Stimulated activated CD4-positive, alpha-beta T cell treated with anti-CD3 and anti-CD28 coated beads, Interleukin-4, amount 100 ng/mL, for 4 hours (primary cell): Measurements from ENCODE around the gene SARS1.

ENCODE experiments used
- DNase-seq, 2 experiments: peaks; one replicate each; pipeline ENCODE4 v3.0.0-alpha.2; 2020

The SARS1 gene

DNA sequence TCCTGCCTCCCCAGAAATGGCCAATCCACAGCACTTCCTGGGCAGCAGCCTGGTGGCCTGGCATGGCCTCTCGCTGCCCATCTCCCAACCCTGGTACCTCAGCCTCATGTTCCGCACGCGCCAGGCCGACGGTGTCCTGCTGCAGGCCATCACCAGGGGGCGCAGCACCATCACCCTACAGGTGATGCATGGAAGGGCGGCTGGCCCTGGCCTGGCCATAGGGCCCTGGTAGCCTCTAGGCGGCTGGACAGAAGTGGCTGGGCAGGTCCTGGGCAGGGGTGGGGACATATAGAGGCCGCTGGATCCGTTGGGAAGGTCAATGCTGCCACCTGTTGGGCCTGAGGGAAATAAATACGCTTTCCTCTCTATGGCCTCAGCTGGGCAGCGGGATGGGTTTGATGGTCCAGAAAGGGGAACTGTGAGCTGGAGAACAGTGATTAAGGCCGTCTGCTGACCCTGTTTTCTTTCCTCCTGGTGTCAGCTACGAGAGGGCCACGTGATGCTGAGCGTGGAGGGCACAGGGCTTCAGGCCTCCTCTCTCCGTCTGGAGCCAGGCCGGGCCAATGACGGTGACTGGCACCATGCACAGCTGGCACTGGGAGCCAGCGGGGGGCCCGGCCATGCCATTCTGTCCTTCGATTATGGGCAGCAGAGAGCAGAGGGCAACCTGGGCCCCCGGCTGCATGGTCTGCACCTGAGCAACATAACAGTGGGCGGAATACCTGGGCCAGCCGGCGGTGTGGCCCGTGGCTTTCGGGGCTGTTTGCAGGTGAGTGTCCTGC lies 50.1 kb downstream of the SARS1 start:
- peak; percentile 61 to 78 for DNase-seq

DNA sequence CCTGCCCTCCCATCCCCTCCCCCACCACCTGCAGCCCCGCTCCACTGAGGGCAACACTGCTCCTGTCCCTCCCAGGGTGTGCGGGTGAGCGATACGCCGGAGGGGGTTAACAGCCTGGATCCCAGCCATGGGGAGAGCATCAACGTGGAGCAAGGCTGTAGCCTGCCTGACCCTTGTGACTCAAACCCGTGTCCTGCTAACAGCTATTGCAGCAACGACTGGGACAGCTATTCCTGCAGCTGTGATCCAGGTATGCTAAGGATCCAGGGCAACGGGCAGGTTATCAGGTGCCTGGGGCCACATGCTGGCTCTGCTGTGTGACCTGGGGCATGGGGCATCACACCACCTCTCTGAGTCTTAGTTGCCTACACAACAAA lies 50.6 kb downstream of the SARS1 start:
- DNase-seq = no peak

DNA sequence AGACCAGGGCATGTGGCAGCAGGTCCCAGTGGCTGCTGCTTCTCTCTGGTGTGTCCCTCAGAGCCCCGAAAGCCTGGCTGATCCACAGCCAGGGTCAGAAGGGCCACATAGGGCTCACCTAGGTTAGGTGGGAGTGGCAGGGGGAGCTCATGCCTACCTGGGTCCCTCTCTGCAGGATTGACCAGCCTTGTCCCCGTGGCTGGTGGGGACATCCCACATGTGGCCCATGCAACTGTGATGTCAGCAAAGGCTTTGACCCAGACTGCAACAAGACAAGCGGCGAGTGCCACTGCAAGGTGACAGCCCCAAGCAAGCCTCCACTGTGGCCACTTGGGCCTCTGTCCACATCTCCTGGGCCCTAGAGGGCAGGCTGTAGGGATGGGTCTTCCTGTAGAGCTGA lies 51.3 kb downstream of the SARS1 start:
- DNase-seq = no peak

DNA sequence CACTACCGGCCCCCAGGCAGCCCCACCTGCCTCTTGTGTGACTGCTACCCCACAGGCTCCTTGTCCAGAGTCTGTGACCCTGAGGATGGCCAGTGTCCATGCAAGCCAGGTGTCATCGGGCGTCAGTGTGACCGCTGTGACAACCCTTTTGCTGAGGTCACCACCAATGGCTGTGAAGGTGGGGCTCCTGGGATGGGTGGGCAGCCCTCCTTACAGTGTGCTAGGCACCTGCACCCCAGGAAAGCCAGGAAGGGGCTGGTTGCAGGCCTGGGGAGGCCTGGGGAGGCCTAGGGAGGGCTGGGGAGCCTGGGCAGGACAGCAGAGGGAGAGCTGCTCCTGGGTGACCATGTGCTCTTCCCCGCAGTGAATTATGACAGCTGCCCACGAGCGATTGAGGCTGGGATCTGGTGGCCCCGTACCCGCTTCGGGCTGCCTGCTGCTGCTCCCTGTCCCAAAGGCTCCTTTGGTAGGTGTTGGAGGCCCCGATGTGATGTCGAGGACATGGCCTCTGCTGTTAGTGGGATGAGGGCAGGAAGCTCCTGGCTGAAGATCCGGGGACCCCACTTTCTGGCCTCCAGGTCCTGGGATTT lies 52.1 kb downstream of the SARS1 start:
- no peak for DNase-seq

DNA sequence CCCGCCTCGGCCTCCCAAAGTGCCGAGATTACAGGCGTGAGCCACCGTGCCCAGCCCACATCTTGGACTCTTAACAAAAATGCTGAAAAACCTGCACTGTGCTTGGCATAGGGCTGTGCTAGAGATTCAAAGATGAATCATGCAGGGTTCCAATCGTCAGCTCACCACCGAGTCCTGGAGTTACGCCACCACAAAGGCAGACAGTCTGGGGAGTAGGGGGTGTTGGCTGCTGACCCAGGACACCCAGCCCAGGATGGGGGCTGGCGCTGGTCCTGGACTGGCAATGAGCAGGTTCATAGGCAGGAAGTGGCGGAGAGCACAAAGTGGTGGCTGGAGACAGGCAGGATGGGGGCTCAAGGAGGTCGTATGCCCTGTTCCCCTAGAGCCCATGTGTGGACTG lies 53.2 kb downstream of the SARS1 start:
- DNase-seq = no peak

DNA sequence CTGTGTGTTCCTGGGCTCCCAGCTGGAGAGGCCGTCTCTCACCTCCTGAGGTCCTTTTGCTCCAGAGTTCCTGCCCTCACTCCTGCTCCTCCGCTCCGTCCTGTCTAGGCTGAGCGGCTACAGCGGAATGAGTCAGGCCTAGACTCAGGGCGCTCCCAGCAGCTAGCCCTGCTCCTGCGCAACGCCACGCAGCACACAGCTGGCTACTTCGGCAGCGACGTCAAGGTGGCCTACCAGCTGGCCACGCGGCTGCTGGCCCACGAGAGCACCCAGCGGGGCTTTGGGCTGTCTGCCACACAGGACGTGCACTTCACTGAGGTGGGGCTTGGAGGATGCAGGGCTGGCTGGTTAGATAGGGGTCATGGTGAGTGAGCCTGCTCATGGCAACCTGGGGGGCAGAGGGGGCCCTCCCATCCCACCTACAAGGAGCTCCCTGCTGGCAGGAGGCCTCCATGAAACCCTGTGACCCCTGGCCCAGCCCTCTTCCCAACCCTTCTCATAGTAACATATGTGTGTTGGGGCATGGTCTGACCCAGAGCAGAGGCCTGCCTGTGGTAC lies 54.1 kb downstream of the SARS1 start:
- DNase-seq = no peak

DNA sequence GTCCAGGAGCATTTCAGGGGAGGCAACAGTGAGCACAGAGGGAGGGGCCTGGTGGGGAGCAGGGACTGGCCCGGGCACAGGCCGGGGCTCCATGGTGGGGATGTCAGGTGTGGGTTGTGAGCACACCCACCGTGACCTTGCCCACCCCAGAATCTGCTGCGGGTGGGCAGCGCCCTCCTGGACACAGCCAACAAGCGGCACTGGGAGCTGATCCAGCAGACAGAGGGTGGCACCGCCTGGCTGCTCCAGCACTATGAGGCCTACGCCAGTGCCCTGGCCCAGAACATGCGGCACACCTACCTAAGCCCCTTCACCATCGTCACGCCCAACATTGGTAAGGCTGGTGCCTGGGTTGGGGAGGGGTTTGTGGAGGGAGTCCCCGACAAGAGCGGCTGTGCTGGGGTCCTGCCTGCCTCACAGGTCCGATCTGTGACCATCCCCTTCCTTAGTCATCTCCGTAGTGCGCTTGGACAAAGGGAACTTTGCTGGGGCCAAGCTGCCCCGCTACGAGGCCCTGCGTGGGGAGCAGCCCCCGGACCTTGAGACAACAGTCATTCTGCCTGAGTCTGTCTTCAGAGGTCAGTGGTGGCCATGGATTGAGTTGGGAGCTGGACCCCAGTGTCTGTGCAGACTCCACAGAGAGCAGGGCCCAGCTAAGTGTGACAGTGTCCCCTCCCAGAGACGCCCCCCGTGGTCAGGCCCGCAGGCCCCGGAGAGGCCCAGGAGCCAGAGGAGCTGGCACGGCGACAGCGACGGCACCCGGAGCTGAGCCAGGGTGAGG lies 54.9 kb downstream of the SARS1 start:
- no peak for DNase-seq

DNA sequence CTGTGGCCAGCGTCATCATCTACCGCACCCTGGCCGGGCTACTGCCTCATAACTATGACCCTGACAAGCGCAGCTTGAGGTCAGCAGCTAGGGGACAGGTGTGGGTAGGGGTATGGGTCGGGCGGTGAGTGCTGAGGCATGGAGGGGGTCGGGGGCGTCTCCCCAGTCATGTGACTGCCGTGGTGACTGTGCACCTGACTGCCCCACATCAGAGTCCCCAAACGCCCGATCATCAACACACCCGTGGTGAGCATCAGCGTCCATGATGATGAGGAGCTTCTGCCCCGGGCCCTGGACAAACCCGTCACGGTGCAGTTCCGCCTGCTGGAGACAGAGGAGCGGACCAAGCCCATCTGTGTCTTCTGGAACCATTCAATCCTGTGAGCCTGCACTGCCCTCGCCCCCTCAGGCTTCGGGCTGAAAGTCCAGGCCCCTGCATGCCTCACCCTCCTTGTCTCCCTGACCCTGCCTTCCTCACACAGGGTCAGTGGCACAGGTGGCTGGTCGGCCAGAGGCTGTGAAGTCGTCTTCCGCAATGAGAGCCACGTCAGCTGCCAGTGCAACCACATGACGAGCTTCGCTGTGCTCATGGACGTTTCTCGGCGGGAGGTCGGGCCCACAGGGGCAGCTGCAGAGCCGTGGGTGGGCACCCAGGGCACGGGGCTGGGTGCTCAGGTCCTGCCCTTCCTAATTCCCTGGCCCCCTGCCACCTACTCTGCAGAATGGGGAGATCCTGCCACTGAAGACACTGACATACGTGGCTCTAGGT lies 55.7 kb downstream of the SARS1 start:
- no peak for DNase-seq

DNA sequence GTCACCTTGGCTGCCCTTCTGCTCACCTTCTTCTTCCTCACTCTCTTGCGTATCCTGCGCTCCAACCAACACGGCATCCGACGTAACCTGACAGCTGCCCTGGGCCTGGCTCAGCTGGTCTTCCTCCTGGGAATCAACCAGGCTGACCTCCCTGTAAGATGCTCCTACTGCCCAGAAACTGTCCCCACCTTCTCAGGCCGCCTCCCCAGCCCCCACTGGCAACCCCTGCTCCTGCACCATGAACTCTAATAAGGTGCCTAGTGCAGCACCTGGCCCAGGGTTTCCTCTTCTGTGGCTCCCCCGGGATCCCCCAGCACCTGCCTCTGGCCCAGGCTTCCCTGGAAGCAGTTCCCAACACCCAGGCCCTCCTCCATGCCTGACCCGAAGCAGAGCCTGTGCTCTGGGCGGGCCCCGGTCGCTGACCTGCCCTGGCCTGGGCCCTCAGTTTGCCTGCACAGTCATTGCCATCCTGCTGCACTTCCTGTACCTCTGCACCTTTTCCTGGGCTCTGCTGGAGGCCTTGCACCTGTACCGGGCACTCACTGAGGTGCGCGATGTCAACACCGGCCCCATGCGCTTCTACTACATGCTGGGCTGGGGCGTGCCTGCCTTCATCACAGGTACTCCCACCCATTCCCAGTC lies 56.4 kb downstream of the SARS1 start:
- no peak for DNase-seq

DNA sequence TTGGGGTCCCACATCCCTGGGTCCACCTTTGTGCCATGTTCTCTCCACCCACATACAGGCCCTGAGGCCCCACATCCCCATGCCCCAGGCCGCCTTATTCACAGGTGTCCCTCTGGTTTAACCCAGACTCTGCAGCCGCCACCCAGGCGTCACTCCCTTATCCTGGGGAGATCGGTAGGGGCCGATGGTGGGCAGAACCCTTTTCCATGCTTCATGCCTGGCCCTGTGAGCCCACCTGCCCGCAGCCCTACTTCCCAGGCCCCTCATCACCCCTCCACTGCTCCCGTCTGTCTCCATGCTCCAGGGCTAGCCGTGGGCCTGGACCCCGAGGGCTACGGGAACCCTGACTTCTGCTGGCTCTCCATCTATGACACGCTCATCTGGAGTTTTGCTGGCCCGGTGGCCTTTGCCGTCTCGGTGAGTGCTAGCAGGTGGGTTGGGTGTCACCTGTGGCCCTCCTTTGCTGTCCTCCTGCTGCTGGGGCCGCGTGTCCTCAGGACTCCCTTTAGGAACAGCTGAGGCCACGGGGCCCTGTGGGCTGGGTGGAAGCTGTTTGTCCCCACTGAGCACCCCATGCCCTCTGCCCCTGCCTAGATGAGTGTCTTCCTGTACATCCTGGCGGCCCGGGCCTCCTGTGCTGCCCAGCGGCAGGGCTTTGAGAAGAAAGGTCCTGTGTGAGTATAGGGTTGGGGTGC lies 57.1 kb downstream of the SARS1 start:
- DNase-seq = no peak

DNA sequence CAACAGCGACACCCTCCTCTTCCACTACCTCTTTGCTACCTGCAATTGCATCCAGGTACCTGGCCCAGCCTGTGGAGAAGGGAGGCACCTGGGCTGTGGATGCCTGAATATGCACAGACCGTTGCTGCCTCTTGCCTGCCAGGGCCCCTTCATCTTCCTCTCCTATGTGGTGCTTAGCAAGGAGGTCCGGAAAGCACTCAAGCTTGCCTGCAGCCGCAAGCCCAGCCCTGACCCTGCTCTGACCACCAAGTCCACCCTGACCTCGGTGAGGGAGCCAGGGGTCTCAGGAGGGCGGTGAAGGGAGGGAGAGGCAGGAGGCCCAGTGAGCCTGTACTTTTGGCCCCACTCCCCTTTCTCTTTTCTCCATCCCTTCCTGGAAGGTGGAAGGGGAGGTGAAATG lies 57.7 kb downstream of the SARS1 start:
- DNase-seq = no peak

DNA sequence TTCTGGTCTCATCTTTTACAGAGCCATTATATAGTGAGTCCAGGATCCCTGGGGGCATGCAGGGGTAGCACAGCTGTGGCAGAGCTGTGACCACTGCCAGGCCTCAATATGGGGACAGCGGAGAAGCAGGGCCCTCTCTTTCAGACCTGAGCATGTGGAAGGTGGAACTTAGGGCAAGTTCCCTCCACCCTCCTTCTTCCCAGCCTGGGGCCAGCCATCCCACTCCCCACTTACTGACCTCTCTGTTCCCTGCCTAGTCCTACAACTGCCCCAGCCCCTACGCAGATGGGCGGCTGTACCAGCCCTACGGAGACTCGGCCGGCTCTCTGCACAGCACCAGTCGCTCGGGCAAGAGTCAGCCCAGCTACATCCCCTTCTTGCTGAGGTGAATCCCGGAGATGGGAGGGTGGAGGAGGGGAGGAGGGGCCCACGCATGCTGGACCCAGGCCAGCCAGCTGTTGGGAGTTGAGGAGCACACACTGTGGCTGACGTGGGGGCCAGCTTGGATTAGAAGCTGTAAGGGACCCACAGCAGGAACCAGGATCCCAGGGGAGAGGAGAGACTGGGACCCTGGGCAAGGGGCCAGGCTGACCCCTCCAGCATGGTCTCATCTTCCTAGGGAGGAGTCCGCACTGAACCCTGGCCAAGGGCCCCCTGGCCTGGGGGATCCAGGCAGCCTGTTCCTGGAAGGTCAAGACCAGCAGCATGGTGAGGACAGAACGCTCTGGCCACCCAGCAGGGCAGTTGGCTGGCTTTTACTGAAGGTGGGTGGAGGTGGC lies 58.5 kb downstream of the SARS1 start:
- DNase-seq = no peak

DNA sequence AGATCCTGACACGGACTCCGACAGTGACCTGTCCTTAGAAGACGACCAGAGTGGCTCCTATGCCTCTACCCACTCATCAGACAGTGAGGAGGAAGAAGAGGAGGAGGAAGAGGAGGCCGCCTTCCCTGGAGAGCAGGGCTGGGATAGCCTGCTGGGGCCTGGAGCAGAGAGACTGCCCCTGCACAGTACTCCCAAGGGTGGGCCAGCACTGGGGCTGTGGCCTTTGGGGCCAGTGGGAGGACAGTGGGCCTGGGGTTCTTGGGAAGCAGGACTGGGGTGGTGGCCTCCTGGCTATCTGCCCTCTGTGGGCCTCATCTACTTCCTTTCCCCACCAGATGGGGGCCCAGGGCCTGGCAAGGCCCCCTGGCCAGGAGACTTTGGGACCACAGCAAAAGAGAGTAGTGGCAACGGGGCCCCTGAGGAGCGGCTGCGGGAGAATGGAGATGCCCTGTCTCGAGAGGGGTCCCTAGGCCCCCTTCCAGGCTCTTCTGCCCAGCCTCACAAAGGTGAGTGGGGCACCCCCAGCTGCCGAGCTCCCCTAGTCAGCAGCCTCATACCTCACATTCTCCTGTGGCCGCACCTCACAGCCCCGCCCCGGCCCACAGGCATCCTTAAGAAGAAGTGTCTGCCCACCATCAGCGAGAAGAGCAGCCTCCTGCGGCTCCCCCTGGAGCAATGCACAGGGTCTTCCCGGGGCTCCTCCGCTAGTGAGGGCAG lies 59.3 kb downstream of the SARS1 start:
- DNase-seq = no peak

DNA sequence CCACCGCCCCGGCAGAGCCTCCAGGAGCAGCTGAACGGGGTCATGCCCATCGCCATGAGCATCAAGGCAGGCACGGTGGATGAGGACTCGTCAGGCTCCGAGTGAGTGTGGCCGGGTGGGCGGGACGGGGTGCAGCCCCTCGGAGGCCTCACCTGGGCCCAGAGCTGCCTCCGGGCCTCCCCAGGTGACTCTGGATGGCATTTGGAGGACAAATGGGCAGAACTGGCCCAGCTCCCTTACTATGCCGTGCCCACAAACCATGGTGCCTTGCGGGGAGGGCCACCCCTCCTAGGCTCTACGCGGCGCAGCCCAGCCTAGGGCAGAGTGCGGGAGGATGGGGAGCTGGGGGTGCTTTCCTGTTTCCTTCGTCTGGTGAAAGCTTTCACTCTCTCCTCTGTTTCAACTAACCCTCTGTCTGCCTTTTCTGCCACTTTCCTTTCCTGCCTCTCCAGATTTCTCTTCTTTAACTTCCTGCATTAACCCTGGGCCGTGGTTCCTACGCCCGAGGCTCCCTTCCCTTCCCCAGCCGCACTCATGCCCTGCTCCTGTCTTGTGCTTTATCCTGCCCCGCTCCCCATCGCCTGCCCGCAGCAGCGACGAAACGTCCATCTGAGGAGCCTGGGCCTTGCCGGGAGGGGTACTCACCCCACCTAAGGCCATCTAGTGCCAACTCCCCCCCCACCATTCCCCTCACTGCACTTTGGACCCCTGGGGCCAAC lies 60.0 kb downstream of the SARS1 start:
- no peak for DNase-seq

DNA sequence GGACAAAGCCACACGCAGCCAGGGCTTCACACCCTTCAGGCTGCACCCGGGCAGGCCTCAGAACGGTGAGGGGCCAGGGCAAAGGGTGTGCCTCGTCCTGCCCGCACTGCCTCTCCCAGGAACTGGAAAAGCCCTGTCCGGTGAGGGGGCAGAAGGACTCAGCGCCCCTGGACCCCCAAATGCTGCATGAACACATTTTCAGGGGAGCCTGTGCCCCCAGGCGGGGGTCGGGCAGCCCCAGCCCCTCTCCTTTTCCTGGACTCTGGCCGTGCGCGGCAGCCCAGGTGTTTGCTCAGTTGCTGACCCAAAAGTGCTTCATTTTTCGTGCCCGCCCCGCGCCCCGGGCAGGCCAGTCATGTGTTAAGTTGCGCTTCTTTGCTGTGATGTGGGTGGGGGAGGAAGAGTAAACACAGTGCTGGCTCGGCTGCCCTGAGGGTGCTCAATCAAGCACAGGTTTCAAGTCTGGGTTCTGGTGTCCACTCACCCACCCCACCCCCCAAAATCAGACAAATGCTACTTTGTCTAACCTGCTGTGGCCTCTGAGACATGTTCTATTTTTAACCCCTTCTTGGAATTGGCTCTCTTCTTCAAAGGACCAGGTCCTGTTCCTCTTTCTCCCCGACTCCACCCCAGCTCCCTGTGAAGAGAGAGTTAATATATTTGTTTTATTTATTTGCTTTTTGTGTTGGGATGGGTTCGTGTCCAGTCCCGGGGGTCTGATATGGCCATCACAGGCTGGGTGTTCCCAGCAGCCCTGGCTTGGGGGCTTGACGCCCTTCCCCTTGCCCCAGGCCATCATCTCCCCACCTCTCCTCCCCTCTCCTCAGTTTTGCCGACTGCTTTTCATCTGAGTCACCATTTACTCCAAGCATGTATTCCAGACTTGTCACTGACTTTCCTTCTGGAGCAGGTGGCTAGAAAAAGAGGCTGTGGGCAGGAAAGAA lies 61.1 kb downstream of the SARS1 start:
- no peak for DNase-seq

DNA sequence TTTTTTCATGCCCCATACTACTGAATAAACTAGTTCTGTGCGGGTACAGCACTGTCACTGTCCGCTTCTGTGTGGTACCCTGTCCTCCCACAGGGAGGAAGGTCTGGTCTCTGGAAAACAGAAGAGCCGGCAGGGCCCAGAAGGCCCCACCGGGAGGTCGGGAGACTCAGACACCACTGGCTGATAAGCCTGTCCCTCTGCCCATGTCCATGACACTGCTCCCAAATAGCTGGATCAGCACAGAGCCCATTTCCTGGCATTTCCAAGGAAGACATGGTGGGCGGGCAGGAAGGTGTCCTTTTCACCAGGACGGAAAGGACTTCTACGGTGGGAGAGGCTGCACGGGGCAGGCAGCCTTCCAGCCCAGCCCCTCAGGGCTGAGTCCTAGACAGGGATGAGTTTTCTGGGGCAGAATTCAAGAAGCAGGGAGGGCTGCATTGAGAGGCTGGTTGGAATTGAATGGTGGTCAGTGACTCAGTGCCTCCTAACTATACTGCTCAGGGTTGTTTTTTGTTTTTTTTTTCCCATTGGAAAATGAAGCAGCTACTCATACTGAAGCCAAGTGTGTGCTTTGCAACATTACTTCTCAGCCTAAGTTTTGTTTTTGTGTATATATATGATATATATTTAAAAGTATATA lies 62.1 kb downstream of the SARS1 start:
- DNase-seq = no peak

DNA sequence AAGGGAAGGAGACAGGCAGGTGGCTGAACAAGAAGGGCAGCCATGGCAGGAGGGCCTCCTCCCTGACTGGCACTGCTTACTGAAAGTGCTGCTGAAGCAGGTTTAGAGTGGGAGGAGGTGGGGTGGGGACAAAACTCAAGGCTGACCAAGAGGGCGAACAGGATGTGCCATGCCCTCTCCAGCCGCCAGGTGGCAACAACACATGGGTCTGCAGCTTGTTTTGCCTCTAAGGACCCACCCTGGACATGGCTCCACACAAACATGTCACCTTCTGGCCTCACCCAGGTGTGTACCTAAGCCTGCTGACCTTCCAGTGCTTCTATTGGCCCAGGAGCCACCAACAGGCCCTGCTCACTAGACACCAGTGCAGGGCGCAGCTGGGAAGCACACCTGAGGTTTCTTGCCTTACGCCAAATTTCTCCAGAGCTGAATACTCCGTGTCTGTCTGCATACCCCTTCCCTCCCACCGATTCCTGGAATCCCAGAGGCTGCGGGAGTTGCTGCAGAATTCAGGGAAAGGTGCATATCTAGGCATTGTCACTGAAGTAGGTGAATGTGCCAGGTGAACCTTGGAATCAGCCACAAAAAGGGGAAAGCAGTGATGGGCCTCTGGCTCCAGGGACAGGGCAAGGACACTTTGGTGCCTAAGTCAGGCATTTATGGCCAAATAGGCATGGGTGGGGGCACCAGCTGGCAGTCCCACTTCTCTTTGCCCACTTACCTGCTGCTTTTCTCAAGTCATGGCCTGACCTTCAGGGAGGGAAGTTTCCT lies 63.9 kb downstream of the SARS1 start:
- DNase-seq = peak; percentile 41 to 60
